Central memory CD8-positive, alpha-beta T cell (primary cell): ENCODE measurements around the gene IFTAP.
"Not testable (repeated sequence)": the region's sequence is repeated elsewhere in the genome, so short reads cannot be mapped to it uniquely, and the experiment has no call there.

Source experiments
- ATAC-seq: fragments of 150-1000 bp; cut with Tn5 transposase; replicated peaks from 2 replicates; pipeline ENCODE4 v1.10.0; 2022; ENCODE audit warnings: mild to moderate bottlenecking, moderate FRiP score, moderate number of reproducible peaks; ENCODE audit not compliant: poor library complexity, severe bottlenecking; ENCODE audit errors: extremely low read depth
- DNase-seq, 2 donors: peaks; one replicate each; pipeline ENCODE4 v3.0.0; 2021; ENCODE audit warnings: low spot score in 2 of 2
- H3K27ac Mint-ChIP-seq: one replicate; pipeline ENCODE4 v1.8.0; 2022; ENCODE audit warnings: low read depth, mild to moderate bottlenecking, moderate library complexity, mixed read lengths
- H3K27me3 Mint-ChIP-seq: one replicate; pipeline ENCODE4 v1.8.0; 2022; ENCODE audit warnings: mixed read lengths
- H3K36me3 Mint-ChIP-seq: one replicate; pipeline ENCODE4 v1.8.0; 2022; ENCODE audit warnings: mild to moderate bottlenecking, moderate library complexity, mixed read lengths; ENCODE audit not compliant: insufficient read depth
- H3K4me1 Mint-ChIP-seq: one replicate; pipeline ENCODE4 v1.8.0; 2022; ENCODE audit warnings: mixed read lengths
- H3K4me3 Mint-ChIP-seq: one replicate; pipeline ENCODE4 v1.8.0; 2022; ENCODE audit warnings: mild to moderate bottlenecking, moderate library complexity, mixed read lengths
- H3K9me3 Mint-ChIP-seq: one replicate; pipeline ENCODE4 v1.8.0; 2022; ENCODE audit warnings: mixed read lengths

IFTAP gene

GRCh38 chr11:36594316-36594989 lies at the start of gene IFTAP:
IFTAP (plus strand) TSS chr11:36594502; CDS start chr11:36610104, 15,602 bp downstream.
- peaks cover 61% of the 10 kb centered on the region for H3K27me3 Mint-ChIP-seq
- H3K4me1 Mint-ChIP-seq: peaks cover 12% of the 10 kb centered on the region
- DNase-seq: no peak
- no peaks in the 10 kb centered on the region for H3K9me3 Mint-ChIP-seq
- peak within 1 kb of the TSS; percentile 32 for H3K27ac Mint-ChIP-seq
- H3K4me3 Mint-ChIP-seq: peak within 1 kb of the TSS; percentile 84
- peaks cover 3% of the 10 kb centered on the region for H3K36me3 Mint-ChIP-seq
- peak; percentile 56 for ATAC-seq

GRCh38 chr11:36550385-36551115 lies 43.8 kb upstream of the IFTAP start:
- Mint-ChIP-seq H3K4me3 (no peak overlapping the region), H3K9me3 (no peaks in the 10 kb centered on the region), H3K36me3 (no peaks in the 10 kb centered on the region), H3K27me3 (peaks cover 29% of the 10 kb centered on the region), H3K27ac (no peak overlapping the region), H3K4me1 (peaks cover 20% of the 10 kb centered on the region)
- DNase-seq (no peak), ATAC-seq (no peak)

- ATAC-seq, H3K36me3 Mint-ChIP-seq, DNase-seq, H3K27me3 Mint-ChIP-seq, H3K4me3 Mint-ChIP-seq, H3K9me3 Mint-ChIP-seq: not testable (repeated sequence)
- Mint-ChIP-seq H3K4me1 (peaks cover 27% of the 10 kb centered on the region), H3K27ac (peak overlapping the region; percentile 84)
These were observed 36.9 kb upstream of the IFTAP start for GRCh38 chr11:36557390-36557789.

- H3K4me1 Mint-ChIP-seq: peaks cover 27% of the 10 kb centered on the region
- H3K27me3 Mint-ChIP-seq: no peaks in the 10 kb centered on the region
- H3K4me3 Mint-ChIP-seq: peak overlapping the region; percentile 66
- DNase-seq: no peak
- H3K9me3 Mint-ChIP-seq: no peaks in the 10 kb centered on the region
- peaks cover 4% of the 10 kb centered on the region for H3K36me3 Mint-ChIP-seq
- H3K27ac Mint-ChIP-seq: peak overlapping the region; percentile 84
- no peak for ATAC-seq
These were observed 36.3 kb upstream of the IFTAP start for GRCh38 chr11:36557991-36558390.

- H3K4me3 Mint-ChIP-seq: peak overlapping the region; percentile 66
- no peak for DNase-seq
- peak overlapping the region; percentile 84 for H3K27ac Mint-ChIP-seq
- ATAC-seq: peak; percentile 92
- peaks cover 4% of the 10 kb centered on the region for H3K36me3 Mint-ChIP-seq
- H3K9me3 Mint-ChIP-seq: no peaks in the 10 kb centered on the region
- no peaks in the 10 kb centered on the region for H3K27me3 Mint-ChIP-seq
- H3K4me1 Mint-ChIP-seq: peaks cover 27% of the 10 kb centered on the region
These were observed 35.5 kb upstream of the IFTAP start for GRCh38 chr11:36558571-36559413.

- Mint-ChIP-seq H3K36me3 (peaks cover 3% of the 10 kb centered on the region), H3K4me1 (peaks cover 25% of the 10 kb centered on the region), H3K27ac (no peak overlapping the region), H3K27me3 (peaks cover 38% of the 10 kb centered on the region), H3K9me3 (no peaks in the 10 kb centered on the region), H3K4me3 (peak overlapping the region; percentile 65)
- DNase-seq (peak; percentile 22 to 29), ATAC-seq (peak; percentile 54)
These were observed 29.8 kb upstream of the IFTAP start for GRCh38 chr11:36564376-36565030.

GRCh38 chr11:36565031-36565610 lies 29.2 kb upstream of the IFTAP start:
- Mint-ChIP-seq H3K27me3 (peaks cover 39% of the 10 kb centered on the region), H3K4me1 (peaks cover 19% of the 10 kb centered on the region), H3K36me3 (peaks cover 2% of the 10 kb centered on the region), H3K27ac (no peak overlapping the region), H3K9me3 (no peaks in the 10 kb centered on the region), H3K4me3 (no peak overlapping the region)
- ATAC-seq (no peak), DNase-seq (no peak)

- Mint-ChIP-seq H3K4me1 (peaks cover 10% of the 10 kb centered on the region), H3K27ac (no peak overlapping the region), H3K9me3 (no peaks in the 10 kb centered on the region), H3K36me3 (peaks cover 2% of the 10 kb centered on the region), H3K4me3 (no peak overlapping the region), H3K27me3 (peaks cover 53% of the 10 kb centered on the region)
- no peak for DNase-seq
- no peak for ATAC-seq
These were observed 27.8 kb upstream of the IFTAP start for GRCh38 chr11:36566407-36567053.

- DNase-seq (no peak), ATAC-seq (no peak)
- Mint-ChIP-seq H3K9me3 (no peaks in the 10 kb centered on the region), H3K27ac (no peak within 1 kb of the TSS), H3K36me3 (peaks cover 2% of the 10 kb centered on the region), H3K4me1 (peaks cover 10% of the 10 kb centered on the region), H3K4me3 (no peak within 1 kb of the TSS), H3K27me3 (peaks cover 65% of the 10 kb centered on the region)
These were observed 26.6 kb upstream of the IFTAP start, which contains the start of gene RAG1 for GRCh38 chr11:36567694-36568093. RAG1 (plus strand) TSS chr11:36568007; CDS start chr11:36573305, 5,298 bp downstream.

- Mint-ChIP-seq H3K4me3 (no peak overlapping the region), H3K9me3 (no peaks in the 10 kb centered on the region), H3K36me3 (peaks cover 2% of the 10 kb centered on the region), H3K27me3 (peaks cover 72% of the 10 kb centered on the region), H3K27ac (no peak overlapping the region), H3K4me1 (peaks cover 10% of the 10 kb centered on the region)
- ATAC-seq: no peak
- DNase-seq: no peak
These were observed 25.2 kb upstream of the IFTAP start for GRCh38 chr11:36569095-36569494.

GRCh38 chr11:36574486-36574885 lies 19.8 kb upstream of the IFTAP start:
- Mint-ChIP-seq H3K4me3 (no peak overlapping the region), H3K27ac (no peak overlapping the region), H3K36me3 (no peaks in the 10 kb centered on the region), H3K27me3 (peaks cover 47% of the 10 kb centered on the region), H3K9me3 (no peaks in the 10 kb centered on the region), H3K4me1 (no peaks in the 10 kb centered on the region)
- ATAC-seq (no peak), DNase-seq (no peak)
